Mucosa of rectum (tissue), 2 donors: ENCODE data around the gene NTN1.

Experiments used
- H3K27ac ChIP-seq, 2 donors: one replicate each; pipeline ENCODE4 v1.7.0; 2013; ENCODE audit warnings: inconsistent platforms in 2 of 2, low read depth in 2 of 2, low read length in 2 of 2
- H3K27me3 ChIP-seq, 2 donors: one replicate each; pipeline ENCODE4 v1.7.0; 2013; ENCODE audit warnings: low read length in 2 of 2; ENCODE audit not compliant: control insufficient read depth in 2 of 2, insufficient read depth in 2 of 2
- H3K36me3 ChIP-seq, 2 donors: one replicate each; pipeline ENCODE4 v1.7.0; 2013; ENCODE audit warnings: low read length in 2 of 2; ENCODE audit not compliant: control insufficient read depth in 2 of 2, insufficient read depth in 2 of 2
- H3K4me1 ChIP-seq, 2 donors: one replicate each; pipeline ENCODE4 v1.7.0; 2013; ENCODE audit warnings: low read length in 2 of 2, mild to moderate bottlenecking in 1 of 2; ENCODE audit not compliant: control insufficient read depth in 2 of 2, insufficient read depth in 2 of 2
- H3K4me3 ChIP-seq, 2 donors: one replicate each; pipeline ENCODE4 v1.7.0; 2013; ENCODE audit warnings: low read length in 2 of 2
- H3K9ac ChIP-seq, 2 donors: one replicate each; pipeline ENCODE4 v1.7.0; 2013; ENCODE audit warnings: low read length in 2 of 2, low read depth in 1 of 2, mild to moderate bottlenecking in 1 of 2
- H3K9me3 ChIP-seq, 2 donors: one replicate each; pipeline ENCODE4 v1.7.0; 2013; ENCODE audit warnings: low read length in 2 of 2; ENCODE audit not compliant: control insufficient read depth in 2 of 2
- donor health status: healthy.
- donor health status: Normal muscosa, but diverticular disease.

NTN1 gene

DNA sequence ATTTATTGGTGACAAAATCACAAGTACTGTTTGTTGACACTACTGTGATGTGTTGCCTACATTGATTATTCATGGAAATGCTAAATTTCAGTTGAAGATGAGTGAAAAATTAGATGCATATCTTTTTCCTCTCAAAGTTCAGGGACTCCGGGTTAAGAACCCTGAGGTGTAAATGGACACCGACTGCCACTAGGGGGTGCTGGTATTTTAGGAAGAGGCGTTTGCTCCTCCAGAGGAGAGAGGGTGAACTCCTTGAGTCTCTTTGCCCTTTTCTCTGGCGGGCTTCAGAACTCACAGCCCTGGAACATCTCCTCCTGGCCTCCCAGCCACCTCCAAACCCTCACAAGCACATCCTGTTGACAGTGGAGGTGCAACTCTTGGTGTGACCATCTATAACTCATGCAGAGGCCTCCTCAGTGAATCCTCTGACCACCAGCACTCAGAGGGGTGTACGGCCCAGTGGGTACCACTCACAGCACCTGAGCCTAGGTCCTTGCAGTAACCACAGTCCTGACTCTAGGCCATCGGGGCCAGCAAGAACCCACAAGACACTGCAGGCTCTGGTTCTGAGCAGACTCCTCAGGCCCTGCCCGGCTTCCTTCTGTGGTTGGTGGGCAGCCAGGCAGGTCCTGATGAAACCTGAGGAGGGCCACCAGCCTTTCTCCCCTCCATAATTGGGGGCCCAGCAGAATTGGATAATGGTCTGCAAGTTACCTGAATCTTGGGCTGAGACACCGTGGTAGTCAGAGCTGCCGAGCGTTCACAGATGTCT lies 29.6 kb upstream of the NTN1 start:
- H3K9ac ChIP-seq = no peak overlapping the region
- no peaks in the 10 kb centered on the region for H3K36me3 ChIP-seq
- H3K27ac ChIP-seq = no peak overlapping the region
- no peak overlapping the region for H3K4me3 ChIP-seq
- no peaks in the 10 kb centered on the region for H3K27me3 ChIP-seq
- H3K4me1 ChIP-seq = no peaks in the 10 kb centered on the region
- no peaks in the 10 kb centered on the region for H3K9me3 ChIP-seq

DNA sequence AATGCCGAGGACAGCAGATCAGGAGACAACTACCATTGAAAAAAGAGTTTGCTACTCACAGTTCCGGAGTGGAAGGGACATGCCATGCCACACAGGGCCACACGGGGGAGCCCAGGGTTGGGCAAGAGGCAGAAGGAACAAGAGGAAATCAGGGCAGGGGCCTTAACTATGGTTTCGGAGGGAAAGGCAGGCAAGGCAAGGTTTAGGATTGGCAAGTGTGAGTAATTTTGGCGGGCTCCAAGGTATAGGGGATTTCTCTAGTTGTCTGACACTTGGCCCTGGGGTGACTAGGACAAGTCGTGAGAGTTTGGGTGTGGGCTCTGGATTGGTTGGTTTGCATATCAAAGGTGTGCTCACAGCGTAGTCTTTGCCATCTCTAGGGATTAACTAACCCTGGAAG lies 27.0 kb upstream of the NTN1 start:
- Histone ChIP-seq H3K27ac (no peak overlapping the region), H3K4me1 (no peaks in the 10 kb centered on the region), H3K9ac (no peak overlapping the region), H3K4me3 (no peak overlapping the region), H3K36me3 (no peaks in the 10 kb centered on the region), H3K9me3 (no peaks in the 10 kb centered on the region), H3K27me3 (no peaks in the 10 kb centered on the region)

DNA sequence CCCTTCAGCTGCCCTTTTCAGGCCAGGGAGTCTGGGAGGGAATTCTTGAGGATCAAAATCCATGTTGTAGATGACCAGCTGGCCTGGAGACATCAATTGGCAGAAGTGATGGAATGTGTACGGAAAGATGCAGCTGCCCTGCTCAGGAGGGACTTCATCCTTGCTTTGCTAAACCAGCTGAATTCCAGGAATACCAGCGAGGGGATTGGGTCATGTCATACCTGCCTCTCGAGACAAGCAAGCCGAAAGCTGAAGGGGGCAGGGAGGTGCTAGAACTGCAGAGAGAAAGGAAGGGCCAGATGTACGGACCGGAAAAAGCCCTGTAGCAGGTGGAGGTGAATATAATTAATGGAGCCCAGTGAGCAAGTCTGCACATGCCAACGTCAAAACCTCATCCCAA lies 25.6 kb upstream of the NTN1 start:
- H3K9ac ChIP-seq = no peak overlapping the region
- no peaks in the 10 kb centered on the region for H3K36me3 ChIP-seq
- no peak overlapping the region for H3K4me3 ChIP-seq
- no peak overlapping the region for H3K27ac ChIP-seq
- H3K4me1 ChIP-seq = no peaks in the 10 kb centered on the region
- no peaks in the 10 kb centered on the region for H3K9me3 ChIP-seq
- H3K27me3 ChIP-seq = no peaks in the 10 kb centered on the region

DNA sequence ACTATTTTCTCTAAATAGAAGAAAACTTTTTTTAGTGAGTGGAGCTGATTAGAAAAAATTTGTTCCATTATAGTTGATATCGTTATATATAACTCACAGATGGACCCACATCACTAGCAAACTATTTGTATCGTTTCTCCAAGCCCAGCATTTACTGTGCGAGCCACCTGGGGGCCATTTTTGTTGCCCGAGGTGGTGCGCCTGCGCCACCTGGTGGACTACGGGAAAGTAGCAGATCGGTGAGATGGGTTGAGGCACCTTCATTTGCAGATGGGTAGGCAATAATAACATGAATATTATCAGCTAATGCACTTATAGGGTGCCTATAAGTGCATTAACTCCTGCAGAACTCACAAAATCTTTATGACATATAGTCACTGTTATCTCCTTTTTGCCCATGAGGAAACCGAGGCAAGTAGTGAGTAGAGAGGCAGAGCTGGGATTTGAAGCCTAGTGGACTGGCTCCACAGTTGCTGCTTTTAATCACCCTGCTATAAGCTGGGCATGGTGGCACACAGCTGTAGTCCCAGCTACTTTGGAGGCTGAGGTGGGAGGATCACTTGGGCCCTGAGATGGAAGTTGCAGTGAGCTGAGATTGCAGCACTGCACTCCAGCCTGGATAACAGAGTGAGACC lies 23.2 kb upstream of the NTN1 start:
- H3K4me1 ChIP-seq = no peaks in the 10 kb centered on the region
- H3K9ac ChIP-seq = no peak overlapping the region
- peaks cover 5 to 9% of the 10 kb centered on the region in 2 donors for H3K27me3 ChIP-seq
- no peak overlapping the region for H3K4me3 ChIP-seq
- H3K9me3 ChIP-seq = no peaks in the 10 kb centered on the region
- H3K27ac ChIP-seq = no peak overlapping the region
- H3K36me3 ChIP-seq = no peaks in the 10 kb centered on the region

DNA sequence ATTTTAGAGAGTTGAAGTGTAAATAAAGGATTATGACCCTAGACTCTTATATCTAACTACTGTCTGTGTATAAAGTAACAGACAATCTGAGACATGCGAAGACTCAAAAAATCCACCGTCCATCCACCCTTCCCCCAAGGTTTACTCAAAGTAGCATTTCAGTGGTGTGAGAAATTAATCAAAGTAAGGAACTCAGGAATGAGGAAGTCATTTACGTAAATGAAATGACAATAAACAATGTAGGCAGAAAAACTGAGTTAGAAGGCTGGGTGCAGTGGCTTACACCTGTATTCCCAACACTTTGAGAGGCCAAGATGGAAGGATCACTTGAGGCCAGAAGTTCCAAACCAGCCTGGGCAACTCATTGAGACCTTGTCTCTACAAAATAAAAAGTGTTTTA lies 19.8 kb upstream of the NTN1 start:
- H3K36me3 ChIP-seq = no peaks in the 10 kb centered on the region
- no peaks in the 10 kb centered on the region for H3K9me3 ChIP-seq
- no peaks in the 10 kb centered on the region for H3K4me1 ChIP-seq
- H3K9ac ChIP-seq = no peak overlapping the region
- no peak overlapping the region for H3K4me3 ChIP-seq
- H3K27me3 ChIP-seq = peaks cover 24 to 31% of the 10 kb centered on the region in 2 donors
- no peak overlapping the region for H3K27ac ChIP-seq

DNA sequence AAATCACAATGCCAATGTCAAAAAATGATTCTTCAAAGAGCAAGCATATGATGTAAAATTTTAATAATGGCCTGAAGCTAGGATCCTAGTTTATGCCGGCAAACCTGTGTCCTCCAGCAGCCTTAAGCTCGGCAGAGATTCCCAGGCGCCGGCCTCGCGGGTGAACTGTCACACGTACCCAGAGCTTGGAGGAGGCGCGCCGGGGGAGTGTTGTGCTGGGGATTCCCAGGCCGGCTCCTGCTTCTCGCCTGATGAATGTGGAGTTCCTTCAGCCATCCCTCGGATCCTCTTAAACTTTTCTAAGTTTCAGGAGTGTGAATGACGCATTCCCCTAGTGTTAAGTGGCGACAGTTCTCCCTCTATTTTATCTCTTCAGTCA lies 19.1 kb upstream of the NTN1 start:
- Histone ChIP-seq H3K27ac (no peak overlapping the region), H3K4me1 (no peaks in the 10 kb centered on the region), H3K4me3 (no peak overlapping the region), H3K9me3 (no peaks in the 10 kb centered on the region), H3K27me3 (peaks cover 24 to 33% of the 10 kb centered on the region in 2 donors), H3K36me3 (no peaks in the 10 kb centered on the region), H3K9ac (no peak overlapping the region)

DNA sequence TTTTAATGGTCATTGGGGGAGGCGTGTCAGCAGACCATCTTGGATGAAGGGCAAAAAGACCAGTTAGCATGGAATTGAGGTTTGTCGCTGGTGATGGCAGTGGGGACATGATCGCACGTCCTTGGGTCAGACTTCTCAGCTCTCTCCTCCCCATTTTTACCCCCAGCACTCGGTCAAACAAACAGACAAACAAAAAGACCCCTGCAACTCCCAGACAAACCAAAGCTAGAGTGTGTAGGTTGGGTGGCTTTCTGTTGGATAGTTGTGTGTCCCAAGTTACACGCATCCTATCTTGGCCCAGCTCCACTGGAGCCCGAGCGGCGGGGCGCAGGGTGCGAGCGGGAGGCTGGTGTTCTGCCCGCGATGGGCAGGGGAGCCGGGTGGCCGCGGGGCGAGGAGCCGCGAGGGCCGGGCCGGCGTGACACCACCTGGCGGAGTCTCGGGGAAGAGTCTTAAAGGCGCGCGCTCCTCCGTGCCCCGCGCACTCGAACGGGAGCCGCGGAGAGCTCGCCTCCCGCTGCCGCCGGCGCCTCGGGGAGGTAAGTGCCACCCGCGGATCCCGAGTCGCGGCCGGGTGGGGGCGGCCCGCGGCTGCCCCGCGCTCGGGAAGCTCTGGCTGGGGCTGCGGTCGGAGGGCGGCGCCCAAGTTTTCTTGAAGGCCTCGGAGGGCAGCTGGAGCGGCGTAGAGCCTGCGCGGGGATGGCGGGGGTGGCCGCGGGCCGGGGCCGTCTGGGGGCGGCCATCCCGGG lies 18.5 kb upstream of the NTN1 start:
- no peaks in the 10 kb centered on the region for H3K4me1 ChIP-seq
- H3K4me3 ChIP-seq = peak overlapping the region in 1 of 2 donors; percentile 39
- no peaks in the 10 kb centered on the region for H3K9me3 ChIP-seq
- peaks cover 24 to 33% of the 10 kb centered on the region in 2 donors for H3K27me3 ChIP-seq
- H3K36me3 ChIP-seq = no peaks in the 10 kb centered on the region
- peak overlapping the region in 1 of 2 donors; percentile 17 for H3K9ac ChIP-seq
- no peak overlapping the region for H3K27ac ChIP-seq

DNA sequence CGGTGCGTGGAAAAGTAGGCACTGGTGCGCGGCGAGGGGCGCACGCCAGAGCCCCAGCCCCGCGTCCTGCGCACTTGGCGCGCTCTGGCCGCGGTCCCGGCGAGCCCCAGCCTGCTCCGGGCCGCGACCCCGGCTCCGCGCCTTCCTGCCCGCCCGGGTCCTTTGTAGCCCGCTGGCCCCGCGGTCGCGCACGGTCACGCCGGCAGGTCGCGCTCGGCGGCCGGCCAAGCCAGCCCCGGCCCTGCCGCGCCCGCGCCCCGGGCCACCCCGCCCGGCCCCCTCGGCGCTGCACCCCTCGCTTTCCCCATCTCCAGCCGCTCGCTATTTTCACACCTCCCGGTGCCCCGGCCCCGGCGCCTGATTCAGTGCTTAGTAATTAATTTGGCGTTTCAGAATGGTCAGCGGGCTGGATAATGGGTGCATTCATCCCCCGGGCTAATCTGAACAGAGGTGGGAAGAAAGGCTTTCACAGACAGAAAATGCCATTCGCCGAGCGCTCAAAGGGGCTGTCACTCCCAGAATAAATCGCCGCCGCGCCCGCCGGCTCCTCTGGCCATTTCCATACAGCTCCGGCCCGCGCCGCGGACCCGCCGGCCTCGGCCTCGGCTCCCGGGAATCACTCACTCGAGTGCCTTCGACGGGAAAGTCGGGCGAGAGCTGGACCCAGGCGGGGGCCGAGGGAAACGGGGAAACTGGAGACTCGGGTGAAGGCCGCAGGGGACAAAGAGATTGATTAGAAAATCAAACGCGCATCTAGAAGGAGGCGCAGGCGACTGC lies 17.8 kb upstream of the NTN1 start:
- no peak overlapping the region for H3K27ac ChIP-seq
- H3K27me3 ChIP-seq = peaks cover 24 to 33% of the 10 kb centered on the region in 2 donors

DNA sequence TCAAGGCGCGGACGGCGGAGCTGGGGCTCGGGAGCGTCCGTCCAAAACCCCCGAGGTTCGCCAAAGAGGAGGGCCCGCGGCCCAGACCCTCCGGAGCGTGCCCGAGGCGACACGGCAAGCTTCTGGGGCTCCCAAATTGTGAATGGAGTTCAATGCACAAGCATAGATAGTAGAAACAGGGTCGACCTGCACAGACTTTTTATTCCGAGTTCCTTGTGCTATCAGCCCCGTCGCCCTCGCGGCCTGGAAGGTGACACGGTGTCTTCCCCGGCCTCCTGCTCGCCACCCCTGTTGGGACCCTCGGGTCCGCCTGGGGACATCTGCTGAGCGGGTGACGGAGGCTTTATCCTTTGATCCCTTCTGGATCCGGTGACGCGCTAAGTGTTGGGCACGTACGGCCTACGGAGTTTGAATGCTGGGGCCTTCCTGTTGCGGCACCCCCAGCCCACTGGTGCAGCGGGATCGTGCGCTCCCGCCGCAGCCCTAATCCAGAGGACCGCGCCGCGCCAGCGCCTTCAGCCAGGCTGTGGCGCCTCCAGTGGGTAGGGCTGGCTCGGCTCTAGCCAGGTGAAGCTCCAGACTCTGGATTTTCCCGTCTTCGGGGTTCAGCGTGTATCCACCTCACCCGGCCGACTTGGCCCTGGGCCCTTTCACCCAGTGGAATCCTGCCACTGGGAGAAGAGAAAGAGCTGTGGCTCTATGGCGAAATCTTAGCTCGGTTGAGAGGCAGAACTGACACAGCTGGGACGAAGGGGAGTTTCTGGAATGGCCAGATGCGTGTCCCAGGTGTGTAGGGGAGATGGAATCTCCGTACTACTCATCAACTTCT lies 17.0 kb upstream of the NTN1 start:
- no peak overlapping the region for H3K4me3 ChIP-seq
- no peak overlapping the region for H3K9ac ChIP-seq
- H3K27me3 ChIP-seq = peaks cover 28 to 34% of the 10 kb centered on the region in 2 donors
- H3K36me3 ChIP-seq = no peaks in the 10 kb centered on the region
- no peaks in the 10 kb centered on the region for H3K9me3 ChIP-seq
- no peaks in the 10 kb centered on the region for H3K4me1 ChIP-seq
- H3K27ac ChIP-seq = no peak overlapping the region

More for the DNA sequence above, 17.8 kb upstream of the NTN1 start:
- Histone ChIP-seq H3K9ac (no peak overlapping the region), H3K4me3 (peak overlapping the region; percentile 39 to 41), H3K4me1 (no peaks in the 10 kb centered on the region), H3K36me3 (no peaks in the 10 kb centered on the region), H3K9me3 (no peaks in the 10 kb centered on the region)
